ENCODE results near the gene LIPC. TPM values are rescaled to one million over a fixed set of nuclear protein-coding genes. Genes with fewer than 3 reads are reported as not detected.

The LIPC gene
- total RNA-seq, 1 experiment from 2014 or later = 0.40 TPM

DNA sequence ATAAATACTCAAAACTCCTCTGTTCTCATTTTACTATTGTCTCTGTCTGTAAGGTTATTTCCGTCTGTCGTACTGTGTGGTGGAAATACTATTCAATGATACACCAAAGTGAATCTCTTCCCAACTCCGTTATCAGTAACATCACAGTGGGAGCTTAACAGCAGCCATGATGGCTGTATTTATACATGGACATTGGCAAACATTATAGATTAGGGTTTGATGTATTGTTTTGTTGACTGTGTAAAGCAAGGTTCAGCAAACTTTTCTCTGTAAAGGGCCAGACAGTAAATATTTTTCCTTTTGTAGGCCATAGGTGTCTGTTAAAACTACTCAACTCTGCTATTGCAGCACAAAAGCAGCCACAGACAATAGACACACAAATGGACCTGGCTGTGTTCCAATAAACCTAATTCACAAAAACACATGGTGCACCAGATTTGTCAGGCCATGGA lies 23.2 kb downstream of the LIPC start:
- no peak for DNase-seq (ENCODE audit: low read depth)

DNA sequence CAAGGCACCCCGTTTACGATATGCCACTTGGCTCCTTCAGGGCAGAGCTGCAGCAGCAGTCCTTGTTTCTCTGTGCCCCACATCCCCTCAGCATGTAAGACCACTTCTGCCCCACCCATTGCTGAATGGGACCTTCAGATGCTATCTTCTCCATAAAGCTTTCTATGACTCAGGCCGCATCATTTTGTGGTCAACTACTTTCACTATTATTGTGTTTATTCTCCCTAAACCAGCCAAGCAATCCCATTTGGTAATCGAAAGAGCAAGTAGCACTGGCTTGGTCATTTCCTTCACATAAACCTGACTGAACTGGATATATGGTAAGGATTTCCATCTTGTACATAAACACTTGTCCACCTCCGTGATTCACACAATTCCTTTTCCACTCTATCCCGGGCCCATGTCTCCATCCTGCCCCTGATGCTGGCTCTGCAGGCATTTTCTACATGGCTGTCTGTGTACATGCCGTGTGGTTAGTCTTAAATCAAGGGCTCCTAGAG lies 25.7 kb downstream of the LIPC start:
- DNase-seq (ENCODE audit: low read depth) = peak; percentile 85

DNA sequence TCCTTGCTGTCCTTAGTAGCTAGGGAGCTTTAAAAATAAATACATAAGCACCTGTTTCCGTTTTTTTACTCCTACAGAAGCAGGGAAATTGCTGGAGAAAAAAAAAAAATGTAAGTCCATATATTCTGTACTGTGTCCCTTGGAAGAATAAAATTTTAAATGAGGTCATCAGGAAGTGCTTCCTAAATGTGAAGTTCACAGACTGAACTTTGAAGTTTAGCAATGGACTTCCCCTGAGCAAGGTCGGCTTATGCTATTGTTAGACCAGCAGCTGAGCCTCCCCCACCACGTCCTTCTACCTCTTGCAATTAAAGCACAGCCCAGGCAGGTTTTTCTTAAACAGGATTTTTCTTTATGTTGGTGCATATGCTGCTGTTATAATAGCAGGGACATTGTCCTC lies 26.3 kb downstream of the LIPC start:
- no peak for DNase-seq (ENCODE audit: low read depth)

DNA sequence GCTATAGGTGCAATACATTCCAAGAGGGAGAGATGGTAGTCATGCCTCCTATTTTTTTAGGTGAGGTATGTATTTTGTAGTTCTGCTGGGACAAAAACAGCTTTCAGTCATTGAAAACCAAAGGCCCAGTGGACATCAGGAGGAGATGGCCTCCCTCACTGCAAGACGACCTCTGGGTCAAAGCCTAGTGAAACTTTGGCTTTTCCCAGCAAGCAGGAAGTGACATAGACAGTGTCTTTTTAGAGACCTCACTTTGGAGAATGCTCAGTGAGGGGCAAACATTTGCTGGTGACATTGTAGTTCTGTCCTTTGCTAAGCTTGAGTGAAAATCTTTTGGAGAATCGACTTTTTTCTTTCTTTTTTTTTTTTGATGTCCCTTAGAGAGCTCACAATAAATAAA lies 27.3 kb downstream of the LIPC start:
- no peak for DNase-seq (ENCODE audit: low read depth)

DNA sequence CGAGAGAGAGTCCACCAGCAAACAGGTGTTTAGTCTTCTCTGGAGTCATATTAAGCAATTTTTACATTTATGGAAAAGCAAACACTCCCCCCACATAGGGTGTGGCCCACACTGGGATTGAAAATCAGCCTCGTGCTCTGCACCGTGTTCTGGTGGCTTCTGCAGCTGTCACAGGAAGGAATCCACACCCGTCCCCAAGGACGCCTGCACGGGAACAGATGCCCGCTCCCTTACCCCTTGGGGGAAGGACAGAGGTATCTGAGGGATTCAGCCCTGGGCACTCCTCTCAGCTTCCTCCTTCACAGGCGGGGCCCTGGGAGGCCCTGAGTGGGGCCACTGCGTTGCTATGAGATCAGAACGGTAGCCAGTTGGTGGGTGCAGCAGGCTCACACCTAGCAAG lies 27.8 kb downstream of the LIPC start:
- peak; percentile 94 for DNase-seq (ENCODE audit: low read depth)

DNA sequence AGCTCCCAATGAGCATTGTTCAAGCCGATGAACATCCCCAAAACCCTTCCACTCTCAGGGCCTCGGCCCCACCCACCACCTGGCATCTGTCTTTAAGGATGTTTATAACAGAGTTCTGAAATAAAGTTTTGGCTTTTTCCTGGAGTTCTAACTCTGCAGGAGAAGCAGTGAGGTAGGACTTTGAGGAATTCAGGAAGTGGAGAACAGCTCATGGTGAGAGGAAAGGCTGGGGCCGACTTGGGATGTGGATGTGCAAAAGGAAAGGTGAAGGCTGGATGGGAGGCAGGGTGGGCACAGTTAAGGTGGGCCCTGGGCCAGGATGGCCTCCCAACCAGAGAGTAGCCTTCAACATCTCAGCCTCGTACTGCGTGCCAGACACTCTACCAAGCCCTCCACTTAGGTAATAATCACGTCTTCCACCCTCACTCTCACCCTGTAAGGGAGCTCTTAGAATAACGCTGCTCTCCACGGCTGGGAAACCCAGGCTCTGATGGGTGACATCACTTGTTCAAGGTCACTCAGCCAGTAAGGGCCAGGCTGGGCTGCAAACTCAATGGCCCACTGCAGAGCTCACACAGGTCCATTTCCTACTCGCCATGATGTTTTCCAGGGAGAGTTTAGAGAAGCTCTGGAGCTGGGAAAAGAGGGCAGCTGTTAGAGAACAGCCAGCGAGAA lies 28.5 kb downstream of the LIPC start:
- DNase-seq (ENCODE audit: low read depth) = no peak

DNA sequence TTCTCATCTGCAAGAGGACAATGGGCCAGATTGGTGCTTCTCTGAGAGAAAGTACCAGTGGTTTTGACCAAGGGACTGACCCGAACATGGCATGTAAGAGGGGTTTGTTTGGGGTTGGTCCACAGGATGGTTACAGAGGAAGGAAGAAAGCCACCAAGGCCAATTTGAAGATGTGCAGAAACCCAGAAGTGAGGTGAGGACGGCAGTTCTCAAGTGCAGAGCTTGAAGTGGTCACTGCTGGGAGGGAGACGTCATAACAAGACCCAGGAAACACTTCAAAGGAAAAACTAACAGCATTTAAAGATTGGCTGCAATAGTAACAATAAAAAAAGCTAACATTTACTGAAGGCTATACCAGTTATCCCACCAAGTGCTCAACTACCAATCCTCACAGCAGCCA lies 29.1 kb downstream of the LIPC start:
- no peak for DNase-seq (ENCODE audit: low read depth)

DNA sequence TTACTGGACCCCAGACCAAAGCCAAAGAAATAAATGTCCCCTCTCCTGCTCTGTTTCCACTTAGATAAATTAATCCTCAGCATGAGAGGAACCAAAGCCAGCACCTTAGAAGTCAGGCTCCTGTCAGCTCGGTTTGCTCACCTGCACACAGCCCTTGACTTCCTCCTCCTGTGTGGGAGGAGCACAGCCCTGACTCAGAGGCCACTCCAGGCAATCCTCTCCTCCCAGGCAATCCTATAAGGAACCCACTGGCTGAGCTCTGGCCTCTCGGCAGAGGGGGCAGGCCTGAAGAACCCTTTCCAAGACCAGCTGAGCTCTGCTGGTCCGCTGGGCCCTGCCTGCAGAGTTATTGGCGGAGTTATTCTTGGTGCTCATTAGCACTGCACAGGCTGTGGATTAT lies 30.8 kb downstream of the LIPC start:
- DNase-seq (ENCODE audit: low read depth) = no peak

DNA sequence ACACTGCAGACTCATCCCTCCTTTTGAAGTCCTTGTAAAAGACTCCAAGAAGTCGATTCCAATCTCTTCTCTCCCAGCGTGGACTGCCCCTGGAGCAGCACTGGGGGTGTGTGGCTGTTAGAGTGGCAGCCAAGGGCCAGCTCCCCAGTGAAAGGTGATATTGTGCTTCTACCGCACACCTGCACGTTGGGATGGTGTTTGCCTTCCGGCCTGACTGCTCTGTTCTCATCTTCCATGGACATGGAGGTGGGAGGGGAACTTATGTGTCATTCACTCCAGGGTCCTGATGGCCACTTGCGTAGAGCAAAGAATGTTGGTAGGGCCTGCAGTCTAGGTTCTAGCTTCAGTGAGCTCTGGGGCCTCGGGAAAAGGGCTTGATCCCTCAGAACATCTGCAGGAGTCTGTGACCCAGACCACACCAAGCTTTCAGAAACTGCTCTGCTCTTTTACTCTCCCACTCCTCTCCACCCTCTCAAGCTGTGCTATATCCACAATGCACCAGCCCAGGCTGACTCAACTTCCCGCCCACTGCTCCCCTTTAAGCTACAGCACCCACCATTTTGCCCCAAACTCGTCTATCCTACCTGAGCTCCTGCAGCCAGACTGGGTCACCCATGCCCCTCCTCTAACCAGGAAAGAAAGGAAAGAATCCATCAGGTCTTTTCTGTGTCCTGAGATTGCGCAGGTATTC lies 31.3 kb downstream of the LIPC start:
- DNase-seq (ENCODE audit: low read depth) = no peak

DNA sequence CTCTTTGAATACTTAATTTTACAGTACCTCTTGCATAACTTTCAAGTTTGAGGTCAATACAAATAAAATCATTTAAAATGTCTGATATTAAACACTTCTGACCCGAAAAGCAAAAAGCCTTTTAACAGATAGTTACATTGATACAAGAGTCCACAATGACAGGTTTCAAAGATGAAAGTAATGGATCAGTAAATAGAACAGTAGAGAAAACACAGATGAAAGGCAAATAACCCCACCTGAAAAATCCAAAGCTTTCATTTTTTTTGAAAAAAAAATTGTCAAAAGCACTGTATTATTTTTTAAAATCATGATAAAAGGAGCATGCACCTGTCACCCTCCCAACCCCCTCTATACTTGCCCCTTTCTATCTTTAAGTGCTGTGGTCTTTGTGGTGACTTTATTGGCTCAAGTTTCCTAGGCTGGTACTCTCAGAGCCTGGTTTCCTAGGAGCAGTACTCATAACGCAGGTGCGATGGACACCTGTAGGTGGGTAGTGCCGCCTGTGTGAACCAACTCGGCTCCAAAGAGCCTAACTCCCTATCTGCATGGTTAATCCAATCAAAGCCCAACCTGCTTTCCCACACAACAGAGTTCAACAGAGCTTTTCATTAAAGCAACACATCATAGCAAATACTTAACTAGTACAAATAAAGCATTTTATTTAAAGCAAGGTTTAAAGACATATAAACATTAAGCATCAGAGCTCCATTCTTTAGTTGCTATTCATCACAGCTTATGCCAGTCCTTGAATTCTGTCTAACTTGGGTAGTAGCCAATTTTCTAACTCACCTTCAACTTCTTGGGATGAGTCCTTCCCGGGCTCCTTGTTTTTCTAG lies 32.2 kb downstream of the LIPC start:
- DNase-seq (ENCODE audit: low read depth) = no peak

DNA sequence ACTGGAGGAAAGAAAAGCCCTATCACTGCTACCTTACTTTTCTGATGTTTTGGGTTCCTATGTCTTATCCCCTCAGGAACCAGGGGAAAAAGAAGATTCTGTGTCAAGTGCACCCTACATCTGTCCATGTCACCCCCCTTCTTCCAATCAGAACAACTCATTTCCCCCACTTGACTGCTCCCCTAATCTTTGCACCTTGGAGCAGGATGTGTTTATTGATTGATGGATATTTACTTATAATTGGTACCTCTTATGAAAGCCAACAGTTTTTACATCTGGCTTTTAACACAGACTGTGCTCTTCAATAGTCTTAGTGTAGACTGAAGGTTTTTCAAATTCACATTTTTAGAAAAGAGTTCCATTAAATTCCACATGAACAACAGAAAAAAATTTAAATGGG lies 33.3 kb downstream of the LIPC start:
- DNase-seq (ENCODE audit: low read depth) = no peak

DNA sequence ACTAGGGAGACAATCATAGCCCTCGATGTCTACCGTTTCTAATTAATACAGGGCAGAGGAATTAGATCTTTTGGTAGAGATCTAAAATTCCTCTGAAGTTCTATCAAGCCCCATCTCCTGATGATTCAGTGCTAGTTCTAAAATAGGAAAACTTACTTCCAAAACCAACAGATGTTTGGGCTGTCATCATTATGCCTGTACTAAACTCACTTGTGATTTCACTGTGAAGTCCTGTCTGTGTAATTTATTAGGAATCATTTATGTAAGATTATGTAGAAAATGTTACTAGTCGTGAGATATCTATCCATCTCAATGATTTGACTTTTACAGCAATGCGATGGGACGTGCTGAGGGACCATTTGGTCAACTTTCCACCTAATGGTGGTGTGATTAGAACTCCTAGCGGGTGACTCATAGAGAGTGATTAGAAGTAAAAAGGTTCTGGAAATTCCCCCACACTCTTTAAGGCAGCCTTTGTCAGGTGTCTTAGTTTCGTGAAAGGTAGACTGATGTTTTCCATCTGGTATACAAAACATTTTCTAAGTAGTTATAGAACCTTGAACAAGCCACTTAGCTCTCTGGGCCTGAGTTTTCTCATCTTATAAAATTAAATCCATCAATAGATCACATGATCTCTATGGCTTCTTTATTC lies 34.2 kb downstream of the LIPC start:
- DNase-seq (ENCODE audit: low read depth) = peak; percentile 55

DNA sequence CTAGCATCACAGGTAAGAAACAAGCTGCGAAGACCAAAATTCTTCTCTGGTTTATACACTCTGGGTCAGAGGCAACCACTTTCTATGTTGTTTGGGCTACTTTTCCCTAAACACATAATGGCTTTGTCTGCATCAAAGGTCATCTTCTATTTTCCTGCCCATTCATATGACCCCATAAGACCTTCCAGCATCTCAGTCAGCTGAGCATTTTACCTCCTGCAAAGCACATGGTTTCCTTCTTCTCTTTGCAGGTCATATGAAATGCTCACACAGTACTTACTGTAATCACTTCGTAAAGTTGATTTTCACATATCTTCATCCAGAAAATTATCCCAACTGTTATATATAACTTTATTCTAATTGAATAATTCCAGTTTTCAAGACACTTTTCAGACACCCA lies 34.8 kb downstream of the LIPC start:
- no peak for DNase-seq (ENCODE audit: low read depth)

DNA sequence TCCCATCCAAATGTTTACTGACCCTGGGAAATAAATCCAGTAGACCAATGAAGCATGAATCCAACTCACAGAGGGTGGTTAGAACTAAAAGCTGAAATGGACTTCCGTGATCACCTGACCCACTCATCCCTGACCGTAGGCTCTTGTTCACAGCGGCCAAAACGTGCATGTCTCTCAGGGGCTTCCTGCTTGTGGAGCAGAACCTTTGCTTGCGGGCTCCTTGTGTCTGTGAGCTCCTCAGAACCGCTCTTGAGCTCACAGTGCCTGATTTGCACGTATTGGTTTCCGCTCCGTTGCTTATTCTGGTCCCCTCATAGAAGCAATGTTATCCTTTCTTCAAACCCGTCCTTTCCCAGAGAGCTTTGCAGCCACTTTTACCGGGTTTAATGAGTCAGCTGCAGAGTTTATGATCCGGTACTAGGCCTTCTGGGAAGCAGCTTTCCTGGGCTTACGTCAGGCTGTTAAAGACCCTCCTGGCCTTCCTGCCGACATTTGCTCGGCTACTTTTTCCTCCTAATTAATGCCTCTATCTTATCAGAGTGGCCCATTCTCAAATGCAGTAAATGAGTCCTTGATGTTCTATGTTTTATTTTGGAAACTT lies 35.4 kb downstream of the LIPC start:
- DNase-seq (ENCODE audit: low read depth) = no peak

DNA sequence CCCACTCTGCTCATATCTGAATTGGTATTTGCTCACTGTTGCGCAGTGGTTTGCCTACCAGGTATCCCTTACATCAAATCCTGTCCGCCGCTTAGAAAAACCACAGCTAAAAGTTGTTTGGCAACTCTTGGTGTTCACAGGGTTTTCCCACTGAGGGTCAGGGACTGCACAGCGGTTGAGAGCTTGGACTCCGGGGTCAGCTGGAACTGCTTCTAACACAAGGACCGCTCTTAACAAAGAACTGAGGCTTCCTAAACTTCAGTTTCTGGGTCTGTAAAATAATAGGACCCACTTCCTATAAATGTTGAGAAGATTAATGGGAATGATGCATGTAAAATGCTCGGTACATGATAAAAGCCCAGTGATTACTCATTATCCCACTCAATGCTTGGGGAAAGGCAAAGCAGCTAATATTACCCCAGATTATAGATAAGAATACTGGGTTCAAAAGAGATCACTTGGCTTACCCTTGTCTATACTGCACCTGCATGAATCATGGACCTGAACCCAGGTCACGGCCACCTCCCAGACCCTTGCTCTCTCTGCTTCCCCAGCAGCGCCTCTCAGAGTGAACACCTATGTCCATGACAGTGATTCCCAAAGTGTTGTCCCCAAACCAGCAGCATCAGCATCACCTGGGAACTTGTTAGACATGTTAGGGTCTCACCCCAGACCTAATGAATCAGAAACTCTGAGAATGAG lies 36.1 kb downstream of the LIPC start:
- no peak for DNase-seq (ENCODE audit: low read depth)

DNA sequence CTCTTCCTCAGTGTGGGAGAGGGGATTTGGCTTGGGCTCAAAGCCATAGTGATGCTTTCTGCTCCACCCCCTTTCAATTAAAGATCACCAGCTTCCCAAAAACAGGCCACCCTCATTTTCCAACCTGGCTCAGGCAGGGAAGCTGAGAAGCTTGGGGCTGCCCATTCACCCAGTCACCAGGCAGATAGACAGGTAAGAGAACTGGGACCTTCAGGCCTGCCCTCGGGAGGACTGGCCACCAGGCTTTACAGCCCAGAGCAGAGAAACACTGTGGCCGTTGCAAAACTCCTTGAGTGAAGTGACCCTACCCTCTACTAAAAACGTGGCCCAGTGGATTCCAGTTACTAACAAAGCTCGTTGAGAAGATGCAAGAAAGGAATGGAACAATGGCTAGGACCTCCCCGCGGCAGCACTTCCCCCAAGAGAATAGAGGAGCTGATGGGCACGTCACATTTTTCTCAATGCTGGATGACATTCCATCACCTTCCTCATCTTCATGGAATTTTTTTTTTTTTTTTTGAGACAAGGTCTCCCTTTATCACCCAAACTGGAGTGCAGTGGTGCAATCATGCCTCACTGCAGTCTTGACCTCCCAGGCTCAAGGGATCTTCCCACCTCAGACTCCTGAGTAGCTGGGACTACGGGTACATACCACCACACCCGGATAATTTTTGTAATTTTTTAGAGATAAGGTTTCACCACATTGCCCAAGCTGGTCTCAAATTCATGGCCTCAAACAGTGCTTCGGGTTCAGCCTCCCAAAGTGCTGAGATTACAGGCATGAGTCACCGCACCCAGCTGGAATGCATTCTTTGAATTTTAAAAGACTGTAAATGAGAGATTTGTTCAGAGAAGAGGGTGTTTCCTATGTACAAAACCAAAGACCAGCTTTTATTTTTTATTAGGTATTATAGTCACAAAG lies 37.9 kb downstream of the LIPC start:
- peak; percentile 99 for DNase-seq (ENCODE audit: low read depth)

DNA sequence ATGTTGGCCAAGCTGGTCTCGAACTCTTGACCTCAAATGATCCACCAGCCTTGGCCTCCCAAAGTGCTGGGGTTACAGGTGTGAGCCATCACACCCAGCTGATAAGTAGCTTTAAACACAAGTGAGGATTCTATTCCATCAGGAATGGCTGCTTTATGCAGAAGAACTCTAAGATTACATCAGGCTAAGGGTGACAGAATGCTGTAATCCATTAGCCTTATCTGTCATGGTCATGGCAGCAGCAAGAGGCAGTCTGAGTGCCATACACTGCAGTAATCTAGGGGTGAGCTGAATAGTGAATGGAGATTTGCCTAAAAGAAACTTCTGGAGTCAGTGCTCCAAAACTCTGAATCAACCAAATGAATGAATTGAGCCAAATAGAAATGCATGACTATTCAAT lies 39.6 kb downstream of the LIPC start:
- no peak for DNase-seq (ENCODE audit: low read depth)

DNA sequence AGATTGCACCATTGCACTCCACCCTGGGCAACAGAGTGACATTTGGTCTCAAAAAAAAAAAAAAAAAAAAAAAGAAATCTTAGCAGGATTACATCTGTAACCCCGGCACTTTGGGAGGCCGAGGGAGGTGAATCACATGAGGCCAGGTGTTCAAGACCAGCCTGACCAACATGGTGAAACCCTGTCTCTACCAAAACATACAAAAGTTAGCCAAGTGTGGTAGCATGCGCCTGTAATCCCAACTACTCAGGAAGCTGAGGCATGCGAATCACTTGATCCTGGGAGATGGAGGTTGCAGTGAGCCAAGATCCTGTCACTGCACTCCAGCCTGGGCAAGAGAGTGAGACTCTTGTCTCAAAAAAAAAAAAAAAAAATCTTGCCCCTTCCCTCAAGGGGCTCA lies 40.4 kb downstream of the LIPC start:
- DNase-seq (ENCODE audit: low read depth) = peak; percentile 39

DNA sequence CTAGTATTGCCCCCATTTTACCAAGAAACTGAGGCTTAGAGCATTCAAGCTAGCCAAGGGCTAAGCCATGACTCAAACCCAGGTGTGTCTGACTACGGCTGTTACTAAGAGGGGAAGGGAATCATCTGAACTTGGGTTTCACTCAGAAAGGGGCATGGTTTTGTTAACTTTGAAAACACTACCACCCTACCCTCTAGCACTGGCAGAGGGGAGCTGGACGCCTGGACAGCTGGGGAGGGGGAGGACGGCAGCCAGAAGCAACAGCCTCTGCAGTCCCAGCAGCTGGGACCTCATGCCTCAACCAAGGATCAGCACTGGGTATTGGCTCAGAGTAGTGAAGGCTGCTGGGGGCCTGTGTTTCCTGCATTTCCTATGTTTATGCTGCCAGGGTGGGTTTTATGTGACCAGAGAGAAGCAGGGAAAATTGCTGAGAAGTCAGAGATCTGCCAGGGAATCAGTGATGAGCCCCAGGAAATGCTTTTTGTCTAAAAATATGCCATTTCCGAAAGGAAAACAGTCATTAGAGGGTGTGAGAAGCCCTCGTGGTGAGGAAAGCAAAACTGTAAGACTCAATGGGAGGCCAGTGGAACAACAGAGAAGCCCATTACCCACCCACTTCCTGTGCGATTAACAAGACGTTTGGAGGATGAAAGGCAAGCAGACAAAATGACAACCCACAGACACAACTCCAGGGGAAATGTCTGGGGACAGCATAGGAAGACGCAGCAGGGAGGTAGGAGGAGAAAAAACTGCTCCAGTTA lies 41.2 kb downstream of the LIPC start:
- peak; percentile 47 for DNase-seq (ENCODE audit: low read depth)
